Progenitor cell of endocrine pancreas (in vitro differentiated cells): Measurements from ENCODE around the gene CD22. TPM values are rescaled to one million over a fixed set of nuclear protein-coding genes. Genes with fewer than 3 reads are reported as not detected.

Source experiments
- DNase-seq: peaks from one replicate; pipeline ENCODE4 v3.0.0; 2021; ENCODE audit warnings: low spot score; ENCODE audit not compliant: unreplicated experiment
- H3K27ac Mint-ChIP-seq: 2 replicates; pipeline ENCODE4 v1.8.0; 2021; ENCODE audit warnings: mild to moderate bottlenecking, moderate library complexity, mixed read lengths
- H3K27me3 Mint-ChIP-seq: 2 replicates; pipeline ENCODE4 v1.8.0; 2021; ENCODE audit warnings: mixed read lengths
- H3K36me3 Mint-ChIP-seq: 2 replicates; pipeline ENCODE4 v1.8.0; 2022; ENCODE audit warnings: mixed read lengths; ENCODE audit not compliant: insufficient read depth
- H3K4me1 Mint-ChIP-seq: 2 replicates; pipeline ENCODE4 v1.8.0; 2021; ENCODE audit warnings: low read depth, mixed read lengths
- H3K4me3 Mint-ChIP-seq: 2 replicates; pipeline ENCODE4 v1.8.0; 2021; ENCODE audit warnings: low read depth, mild to moderate bottlenecking, moderate library complexity, mixed read lengths
- H3K9me3 Mint-ChIP-seq: 2 replicates; pipeline ENCODE4 v1.8.0; 2021; ENCODE audit warnings: low read depth, mixed read lengths
- CTCF ChIP-seq: fragments of 200-600 bp; sonication (generic); IDR thresholded peaks from one replicate; pipeline ENCODE4 v1.5.0; 2021; ENCODE audit warnings: antibody characterized with exemption, mild to moderate bottlenecking; ENCODE audit not compliant: unreplicated experiment
- total RNA-seq: library from RNA; stranded (reverse); gene quantifications from 2 replicates; pipeline ENCODE4 v1.2.1, GENCODE V29; 2021

CD22 gene
- total RNA-seq, 1 donor from 2014 or later, result 5.1 TPM

GRCh38 chr19:35293808-35294207 is 35.2 kb upstream of the CD22 start:
- Mint-ChIP-seq H3K9me3 (no peaks in the 10 kb centered on the region), H3K27me3 (peaks cover 19% of the 10 kb centered on the region), H3K4me1 (peaks cover 5% of the 10 kb centered on the region), H3K36me3 (no peaks in the 10 kb centered on the region), H3K27ac (no peak overlapping the region), H3K4me3 (no peak overlapping the region)
- TF ChIP-seq CTCF, result no peak
- DNase-seq, result no peak

GRCh38 chr19:35294328-35294727 is 34.7 kb upstream of the CD22 start:
- H3K27me3 Mint-ChIP-seq, result peaks cover 19% of the 10 kb centered on the region
- H3K4me3 Mint-ChIP-seq, result no peak overlapping the region
- H3K27ac Mint-ChIP-seq, result no peak overlapping the region
- DNase-seq, result no peak
- no peaks in the 10 kb centered on the region for H3K9me3 Mint-ChIP-seq
- no peak for TF ChIP-seq CTCF
- H3K4me1 Mint-ChIP-seq, result peaks cover 5% of the 10 kb centered on the region
- no peaks in the 10 kb centered on the region for H3K36me3 Mint-ChIP-seq

GRCh38 chr19:35294859-35295791 is 33.9 kb upstream of the CD22 start:
- H3K9me3 Mint-ChIP-seq, result no peaks in the 10 kb centered on the region
- H3K4me1 Mint-ChIP-seq, result peaks cover 5% of the 10 kb centered on the region
- no peak for TF ChIP-seq CTCF
- H3K27ac Mint-ChIP-seq, result no peak overlapping the region
- H3K27me3 Mint-ChIP-seq, result peaks cover 19% of the 10 kb centered on the region
- H3K36me3 Mint-ChIP-seq, result no peaks in the 10 kb centered on the region
- H3K4me3 Mint-ChIP-seq, result no peak overlapping the region
- no peak for DNase-seq

- H3K27ac Mint-ChIP-seq, result no peak overlapping the region
- no peak for TF ChIP-seq CTCF
- DNase-seq, result no peak
- H3K4me1 Mint-ChIP-seq, result no peaks in the 10 kb centered on the region
- no peaks in the 10 kb centered on the region for H3K9me3 Mint-ChIP-seq
- peaks cover 19% of the 10 kb centered on the region for H3K27me3 Mint-ChIP-seq
- H3K4me3 Mint-ChIP-seq, result no peak overlapping the region
- H3K36me3 Mint-ChIP-seq, result no peaks in the 10 kb centered on the region
These were observed 33.1 kb upstream of the CD22 start for GRCh38 chr19:35295792-35296462.

GRCh38 chr19:35296644-35297514 is 32.1 kb upstream of the CD22 start:
- Mint-ChIP-seq H3K4me3 (no peak overlapping the region), H3K27me3 (peaks cover 17% of the 10 kb centered on the region), H3K27ac (no peak overlapping the region), H3K4me1 (no peaks in the 10 kb centered on the region), H3K9me3 (no peaks in the 10 kb centered on the region), H3K36me3 (no peaks in the 10 kb centered on the region)
- DNase-seq, result no peak
- no peak for TF ChIP-seq CTCF
